ENCODE data around the gene MPHOSPH9.

The MPHOSPH9 gene, protein sequence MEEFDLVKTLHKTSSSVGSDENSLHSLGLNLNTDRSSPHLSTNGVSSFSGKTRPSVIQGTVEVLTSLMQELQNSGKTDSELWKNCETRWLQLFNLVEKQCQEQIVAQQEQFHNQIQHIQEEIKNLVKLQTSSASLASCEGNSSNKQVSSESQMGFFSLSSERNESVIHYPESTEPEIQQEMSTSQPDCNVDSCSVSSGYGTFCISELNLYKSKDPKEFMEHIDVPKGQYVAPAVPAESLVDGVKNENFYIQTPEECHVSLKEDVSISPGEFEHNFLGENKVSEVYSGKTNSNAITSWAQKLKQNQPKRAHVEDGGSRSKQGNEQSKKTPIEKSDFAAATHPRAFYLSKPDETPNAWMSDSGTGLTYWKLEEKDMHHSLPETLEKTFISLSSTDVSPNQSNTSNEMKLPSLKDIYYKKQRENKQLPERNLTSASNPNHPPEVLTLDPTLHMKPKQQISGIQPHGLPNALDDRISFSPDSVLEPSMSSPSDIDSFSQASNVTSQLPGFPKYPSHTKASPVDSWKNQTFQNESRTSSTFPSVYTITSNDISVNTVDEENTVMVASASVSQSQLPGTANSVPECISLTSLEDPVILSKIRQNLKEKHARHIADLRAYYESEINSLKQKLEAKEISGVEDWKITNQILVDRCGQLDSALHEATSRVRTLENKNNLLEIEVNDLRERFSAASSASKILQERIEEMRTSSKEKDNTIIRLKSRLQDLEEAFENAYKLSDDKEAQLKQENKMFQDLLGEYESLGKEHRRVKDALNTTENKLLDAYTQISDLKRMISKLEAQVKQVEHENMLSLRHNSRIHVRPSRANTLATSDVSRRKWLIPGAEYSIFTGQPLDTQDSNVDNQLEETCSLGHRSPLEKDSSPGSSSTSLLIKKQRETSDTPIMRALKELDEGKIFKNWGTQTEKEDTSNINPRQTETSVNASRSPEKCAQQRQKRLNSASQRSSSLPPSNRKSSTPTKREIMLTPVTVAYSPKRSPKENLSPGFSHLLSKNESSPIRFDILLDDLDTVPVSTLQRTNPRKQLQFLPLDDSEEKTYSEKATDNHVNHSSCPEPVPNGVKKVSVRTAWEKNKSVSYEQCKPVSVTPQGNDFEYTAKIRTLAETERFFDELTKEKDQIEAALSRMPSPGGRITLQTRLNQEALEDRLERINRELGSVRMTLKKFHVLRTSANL

DNA sequence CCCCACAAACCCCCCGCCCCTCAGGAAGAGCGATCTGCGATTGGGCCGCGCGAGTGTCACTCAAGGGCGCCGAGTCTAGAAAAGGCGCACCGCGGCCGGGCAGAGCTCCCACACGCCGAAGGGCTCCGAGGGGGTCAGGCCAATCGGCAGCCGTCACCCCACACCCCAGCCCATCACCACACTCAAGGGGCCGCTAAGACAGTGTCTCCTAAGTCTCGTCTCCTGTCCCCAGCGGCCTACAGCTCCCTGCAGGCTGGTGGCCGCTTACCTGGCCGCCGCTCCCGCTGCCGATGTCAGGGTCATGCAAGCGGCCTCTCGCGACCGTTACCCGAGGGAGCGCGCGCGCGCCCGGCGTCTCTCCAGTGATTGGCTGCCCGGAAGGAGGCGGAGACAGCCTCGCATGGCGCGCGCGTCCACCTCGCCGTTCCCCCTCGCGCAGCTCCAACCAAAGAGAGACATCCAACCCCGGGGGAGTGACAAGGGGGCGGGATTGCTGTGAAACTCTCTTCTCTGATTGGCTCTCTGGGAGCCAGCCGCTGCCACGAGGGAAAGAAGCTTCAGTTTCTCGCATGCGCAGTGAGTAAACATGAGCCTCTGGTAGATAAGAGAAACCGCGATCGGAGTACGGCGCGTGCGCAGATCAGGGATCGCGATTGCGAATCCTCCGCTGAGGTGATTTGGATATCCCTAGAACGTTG is at the start of gene MPHOSPH9, which contains the start of gene MTRFR:
Gene MPHOSPH9, minus strand, starts transcription at position 335 of the 698 bp plus-strand sequence. CDS start 2,777 bp downstream, outside the sequence.
Gene MTRFR, plus strand, starts transcription at position 630 of the 698 bp plus-strand sequence. CDS start 20,239 bp downstream, outside the sequence.
- DNase-seq (ENCODE audit: low spot score), result peak; percentile 100

DNA sequence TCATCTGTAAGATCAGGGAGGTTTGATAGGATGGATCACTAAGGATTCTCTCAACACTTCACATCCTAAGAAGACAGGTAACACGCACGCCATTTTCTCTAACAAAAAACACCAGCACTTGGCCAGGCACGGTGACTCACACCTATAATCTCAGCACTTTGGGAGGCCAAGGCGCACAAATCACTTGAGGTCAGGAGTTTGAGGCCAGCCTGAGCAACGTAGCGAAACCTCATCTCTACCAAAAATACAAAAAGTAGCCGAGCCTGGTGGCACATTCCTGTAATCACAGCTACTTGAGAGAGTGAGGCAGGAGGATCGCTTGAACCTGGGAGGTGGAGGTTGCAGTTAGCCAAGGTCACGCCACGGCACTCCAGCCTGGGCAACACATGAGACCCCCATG is 49.2 kb upstream of the MPHOSPH9 start:
- no peak for DNase-seq (ENCODE audit: low spot score)

DNA sequence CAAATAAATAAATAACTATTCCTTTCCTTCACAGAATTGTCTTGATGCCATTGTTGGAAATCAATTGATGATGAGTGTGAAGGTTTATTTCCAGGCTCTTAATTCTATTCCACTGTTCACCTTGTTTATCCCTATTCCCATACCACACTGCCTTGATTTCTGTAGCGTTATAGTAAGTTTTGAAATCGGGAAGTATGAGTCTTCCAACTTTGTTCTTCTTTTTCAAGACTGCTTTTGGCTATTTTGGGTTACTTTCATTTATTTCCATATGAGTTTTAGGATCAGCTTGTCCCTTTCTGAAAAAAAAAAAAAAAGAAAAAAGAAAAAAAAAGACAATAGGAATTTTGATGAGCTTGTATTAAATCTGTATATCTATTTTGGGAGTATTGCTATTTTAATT is 48.0 kb upstream of the MPHOSPH9 start:
- DNase-seq (ENCODE audit: low spot score), result no peak

DNA sequence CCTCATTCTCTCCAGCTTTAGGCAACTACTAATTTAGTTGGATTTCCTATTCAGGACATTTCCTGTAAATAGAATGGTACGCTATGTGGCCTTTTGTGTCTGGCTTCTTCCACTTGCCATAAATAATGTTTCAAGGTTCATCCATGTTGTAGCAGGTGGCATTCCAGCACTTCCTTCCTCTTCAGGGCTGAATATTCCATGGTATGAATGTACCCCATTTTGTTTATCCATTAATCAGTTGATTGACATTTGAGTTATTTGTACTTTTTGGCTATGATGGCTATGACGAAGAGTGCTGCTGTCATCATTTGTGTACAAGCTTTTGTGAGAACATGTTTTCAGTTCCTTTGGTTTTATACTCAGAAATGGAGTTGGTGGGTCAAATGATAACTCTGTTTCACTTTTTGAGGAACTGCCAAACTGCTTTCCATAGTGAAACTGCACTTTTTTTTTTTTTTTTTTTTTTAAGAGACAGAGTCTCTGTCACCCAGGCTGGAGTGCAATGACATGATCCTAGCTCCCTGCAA is 45.2 kb upstream of the MPHOSPH9 start:
- peak; percentile 63 for DNase-seq (ENCODE audit: low spot score)

DNA sequence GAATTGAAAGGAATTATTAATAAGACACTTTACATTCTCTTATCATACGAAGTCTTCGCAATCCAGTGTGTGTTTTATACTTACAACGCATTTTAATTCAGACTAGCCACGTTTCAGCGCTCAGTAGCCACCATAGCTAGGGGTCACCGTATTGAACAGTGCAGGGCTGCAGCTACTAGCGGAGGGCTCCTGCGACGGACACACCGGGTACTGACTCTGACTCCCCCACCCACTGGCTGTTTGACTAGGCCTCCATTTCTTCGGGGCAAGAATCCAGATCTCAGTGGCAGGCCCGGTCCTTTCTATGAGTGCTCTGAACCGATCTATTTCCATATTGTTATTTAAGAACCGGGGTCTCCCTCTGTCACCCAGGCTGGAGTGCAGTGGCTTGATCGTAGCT is 40.2 kb upstream of the MPHOSPH9 start:
- DNase-seq (ENCODE audit: low spot score), result no peak

DNA sequence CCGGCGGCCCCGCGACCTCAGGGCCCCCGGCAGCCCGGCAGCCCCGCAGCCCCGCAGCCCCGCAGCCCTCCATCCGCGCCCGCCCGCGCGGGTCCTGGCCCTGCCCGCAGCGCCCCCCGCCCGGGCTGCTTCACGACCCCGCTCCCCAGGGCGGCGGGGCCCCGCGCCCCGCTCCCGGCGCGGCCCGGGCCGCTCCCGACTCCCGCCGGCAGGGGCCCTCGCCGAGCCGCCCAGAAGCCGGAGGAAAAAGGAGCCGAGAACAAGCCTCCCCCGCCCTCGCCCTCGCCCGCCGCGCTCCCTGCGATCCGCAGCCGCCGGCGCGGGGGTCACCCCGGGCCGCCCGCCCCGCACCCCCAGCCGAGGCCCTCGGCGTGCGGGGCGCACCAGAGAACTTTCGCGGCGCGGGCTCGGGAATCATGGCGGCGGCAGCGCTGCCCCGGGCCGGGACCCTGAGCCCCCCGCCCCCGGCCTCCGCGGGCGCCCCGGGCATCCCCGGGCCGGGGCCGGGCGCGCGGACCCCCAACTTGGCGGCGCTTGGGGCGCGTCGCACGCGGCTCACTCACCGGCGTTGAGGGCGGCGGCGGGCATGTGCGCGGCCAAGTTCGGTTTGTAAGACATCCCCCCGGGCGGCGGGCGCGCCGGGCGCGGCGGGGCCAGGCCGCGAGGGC is 38.2 kb upstream of the MPHOSPH9 start:
- DNase-seq (ENCODE audit: low spot score), result peak; percentile 38

DNA sequence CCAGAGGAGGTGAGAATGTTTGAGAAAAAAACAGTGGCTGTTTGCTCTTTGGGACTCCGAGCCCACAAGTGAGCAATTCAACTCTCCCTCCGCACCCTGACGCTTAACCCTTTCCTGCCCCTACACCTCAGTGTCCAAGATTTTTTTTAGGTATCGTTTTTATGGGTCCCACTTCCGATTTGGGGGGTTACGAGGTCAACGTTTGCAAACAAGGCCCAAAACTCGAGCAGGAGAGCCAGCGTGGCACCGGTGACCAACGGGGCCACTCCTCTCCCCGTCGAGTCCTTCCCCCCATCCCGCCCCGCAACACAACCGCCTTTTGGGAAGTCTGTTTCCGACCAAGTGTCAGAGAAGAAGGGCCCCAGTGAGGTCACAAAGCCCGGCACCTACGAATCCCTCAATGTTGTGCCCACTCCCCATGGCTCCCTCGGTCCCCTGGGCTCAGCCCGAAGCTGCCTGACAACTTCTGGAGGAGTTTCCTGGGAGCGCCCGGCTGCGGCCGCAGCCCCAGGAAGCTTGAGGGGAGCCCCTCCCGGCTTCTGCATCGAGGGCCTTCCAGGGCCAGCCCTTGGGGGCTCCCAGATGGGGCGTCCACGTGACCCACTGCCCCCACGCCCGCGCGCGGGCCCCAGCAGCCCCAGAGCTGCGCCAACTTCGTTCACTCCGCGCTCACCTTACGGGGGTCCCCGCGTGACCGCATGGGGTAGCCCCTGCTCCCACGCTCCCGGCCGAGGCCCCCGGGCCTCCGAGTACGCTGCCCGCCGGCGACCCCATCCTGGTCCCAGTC is 37.5 kb upstream of the MPHOSPH9 start:
- peak; percentile 50 for DNase-seq (ENCODE audit: low spot score)

DNA sequence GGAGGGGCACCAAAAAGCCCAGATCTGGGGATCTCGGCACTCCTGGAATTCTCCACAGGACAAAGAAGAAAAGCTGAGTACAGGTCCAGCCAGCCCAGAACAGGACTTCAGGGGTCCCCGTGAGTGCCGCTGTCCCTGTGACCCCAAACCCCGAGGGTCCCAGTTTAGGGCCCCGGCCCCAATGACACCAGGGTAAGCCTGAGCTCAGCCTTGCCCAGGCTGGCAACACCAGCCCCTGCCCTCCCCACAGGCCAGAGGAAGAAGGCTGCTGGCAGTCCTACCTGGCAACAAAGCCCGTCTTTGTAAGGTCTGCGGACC is 36.9 kb upstream of the MPHOSPH9 start:
- DNase-seq (ENCODE audit: low spot score), result no peak

DNA sequence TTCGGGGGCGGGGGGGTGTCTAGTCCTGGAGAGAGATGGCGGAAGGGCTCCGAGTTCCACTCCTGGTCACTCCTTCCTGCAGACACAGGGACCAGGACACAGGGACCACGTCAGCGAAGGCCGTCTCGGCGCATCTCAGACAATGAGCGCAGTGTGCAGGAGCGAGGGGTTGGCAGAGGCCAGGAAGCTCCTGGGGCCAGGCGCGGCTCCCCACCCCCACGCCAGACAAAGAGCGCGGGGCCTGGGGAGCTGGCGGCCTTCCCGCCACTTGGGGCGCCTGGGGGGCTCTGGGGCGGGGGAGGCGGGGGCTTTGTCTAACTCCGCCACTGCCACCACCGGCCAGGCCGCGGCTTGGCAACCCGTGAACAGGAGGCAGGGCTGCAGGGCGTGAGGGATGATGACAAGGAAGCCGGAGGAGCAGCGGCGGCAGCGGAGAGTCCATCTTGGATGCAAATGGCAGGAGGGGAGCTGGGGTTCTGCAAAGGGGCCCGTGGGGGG is 36.5 kb upstream of the MPHOSPH9 start:
- DNase-seq (ENCODE audit: low spot score), result peak; percentile 93

DNA sequence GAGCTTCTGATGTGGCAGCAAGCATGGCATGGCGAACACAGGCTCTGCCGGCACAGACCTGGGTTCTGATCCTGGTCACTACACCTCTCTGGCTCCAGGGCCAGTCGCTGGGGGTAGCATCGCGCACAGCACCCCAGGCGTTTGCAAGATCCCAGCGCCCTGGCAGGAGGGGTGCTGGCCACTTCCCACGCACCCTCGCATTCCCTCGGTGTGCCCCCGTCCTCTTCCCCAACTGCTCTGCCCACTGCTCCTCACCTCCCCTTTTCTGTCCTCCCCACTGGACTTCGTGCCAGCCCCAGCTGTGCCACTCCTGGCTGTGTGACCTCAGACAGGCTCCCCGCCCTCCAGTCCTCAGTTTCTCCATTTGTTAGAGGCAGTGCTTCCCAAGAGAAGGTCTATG is 35.9 kb upstream of the MPHOSPH9 start:
- DNase-seq (ENCODE audit: low spot score), result no peak

DNA sequence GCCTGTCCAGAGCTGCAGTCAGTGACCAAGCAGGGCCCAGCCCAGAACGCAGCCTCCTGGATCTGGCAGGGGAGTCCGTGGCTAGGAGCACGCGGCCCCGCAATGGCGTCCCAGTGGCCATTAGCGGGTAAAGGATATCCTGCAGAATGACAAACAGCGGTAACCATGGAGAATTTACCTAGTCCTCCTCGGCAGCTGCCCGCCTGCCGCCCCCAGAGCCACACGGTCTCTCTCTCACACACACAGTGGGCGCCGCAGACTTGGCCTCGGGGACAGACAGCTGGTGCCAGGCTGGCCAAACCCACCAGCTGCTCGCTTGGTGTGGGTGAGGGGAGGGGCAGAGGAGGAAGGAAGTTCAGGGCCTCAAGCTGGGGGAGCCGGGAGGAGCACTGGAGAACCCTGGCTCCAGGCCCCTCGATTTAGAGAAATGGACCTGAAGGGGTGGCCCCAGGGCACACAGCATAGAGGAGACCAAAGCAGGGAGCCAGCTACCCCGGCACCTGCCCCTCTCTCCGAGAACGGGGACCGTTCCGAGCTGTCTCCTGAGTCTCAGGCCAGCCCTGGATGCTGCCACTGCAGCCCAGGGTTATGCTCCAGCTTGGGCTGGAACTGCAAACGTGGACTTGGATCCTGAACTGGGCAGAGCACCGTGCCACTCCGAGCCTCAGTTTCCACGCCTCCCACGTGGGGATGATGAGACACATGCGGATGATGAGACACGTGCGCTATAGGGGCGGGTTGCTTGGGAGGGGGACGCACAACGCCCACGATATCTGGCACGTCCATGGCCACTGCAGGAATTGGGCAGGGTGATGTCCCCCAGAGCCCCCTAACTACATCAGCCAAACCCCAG is 35.3 kb upstream of the MPHOSPH9 start:
- DNase-seq (ENCODE audit: low spot score), result peak; percentile 79

DNA sequence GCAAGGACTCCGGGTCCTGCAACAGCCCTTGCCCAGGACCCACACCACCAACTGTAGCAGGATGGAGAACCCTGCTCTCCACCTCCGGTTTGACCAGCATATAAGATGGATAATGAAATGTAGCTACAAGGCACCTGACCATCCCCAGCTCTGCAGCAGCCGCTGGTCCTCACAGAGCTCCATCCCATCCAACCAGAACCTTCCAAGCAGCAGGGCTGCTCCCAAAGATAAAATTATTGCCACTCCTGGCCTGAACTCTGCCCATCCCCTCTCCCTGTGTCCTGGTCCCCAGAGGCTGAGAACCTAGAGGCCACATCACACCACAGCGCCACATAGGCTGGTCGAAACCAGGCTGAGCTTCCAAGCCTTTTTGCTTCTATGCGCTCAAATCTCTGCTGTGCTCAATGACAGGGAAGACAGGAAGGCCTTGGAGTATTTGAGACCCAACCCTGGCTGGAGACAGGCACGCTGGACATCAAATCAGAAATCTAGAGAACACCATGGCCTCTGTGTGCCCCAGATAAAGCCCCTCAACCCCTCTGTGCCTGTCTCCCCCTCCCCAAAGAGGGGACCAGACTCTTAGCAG is 34.5 kb upstream of the MPHOSPH9 start:
- DNase-seq (ENCODE audit: low spot score), result peak; percentile 26

DNA sequence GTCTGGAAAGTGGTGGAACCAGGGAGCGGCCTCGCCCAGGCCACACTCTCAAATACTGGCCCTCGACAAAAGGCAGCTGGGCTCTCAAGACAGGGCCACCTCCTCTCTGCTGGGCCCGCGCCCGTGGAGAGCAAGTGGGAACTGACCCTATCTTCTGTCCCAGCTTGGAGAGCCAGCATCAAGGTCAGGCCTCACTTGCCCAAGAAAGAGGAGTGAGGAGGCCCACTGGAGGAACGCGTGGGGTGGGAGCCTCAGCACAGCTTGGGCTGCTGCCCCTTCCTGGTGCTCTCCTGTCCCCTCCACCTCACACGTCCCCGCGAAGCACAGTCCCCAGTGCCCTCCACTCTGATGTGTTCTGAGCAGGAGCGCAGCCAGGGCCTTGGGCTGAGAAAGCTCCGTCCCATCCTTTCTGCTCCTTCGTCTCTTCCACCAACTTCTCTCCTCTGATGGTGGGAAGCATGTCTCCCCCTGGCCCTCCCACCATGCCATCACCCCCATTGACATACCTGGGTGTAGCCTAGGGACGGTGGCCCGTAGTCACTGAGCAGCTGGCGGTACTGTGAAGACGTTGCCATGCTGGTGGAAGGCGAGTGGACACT is 33.8 kb upstream of the MPHOSPH9 start:
- no peak for DNase-seq (ENCODE audit: low spot score)

DNA sequence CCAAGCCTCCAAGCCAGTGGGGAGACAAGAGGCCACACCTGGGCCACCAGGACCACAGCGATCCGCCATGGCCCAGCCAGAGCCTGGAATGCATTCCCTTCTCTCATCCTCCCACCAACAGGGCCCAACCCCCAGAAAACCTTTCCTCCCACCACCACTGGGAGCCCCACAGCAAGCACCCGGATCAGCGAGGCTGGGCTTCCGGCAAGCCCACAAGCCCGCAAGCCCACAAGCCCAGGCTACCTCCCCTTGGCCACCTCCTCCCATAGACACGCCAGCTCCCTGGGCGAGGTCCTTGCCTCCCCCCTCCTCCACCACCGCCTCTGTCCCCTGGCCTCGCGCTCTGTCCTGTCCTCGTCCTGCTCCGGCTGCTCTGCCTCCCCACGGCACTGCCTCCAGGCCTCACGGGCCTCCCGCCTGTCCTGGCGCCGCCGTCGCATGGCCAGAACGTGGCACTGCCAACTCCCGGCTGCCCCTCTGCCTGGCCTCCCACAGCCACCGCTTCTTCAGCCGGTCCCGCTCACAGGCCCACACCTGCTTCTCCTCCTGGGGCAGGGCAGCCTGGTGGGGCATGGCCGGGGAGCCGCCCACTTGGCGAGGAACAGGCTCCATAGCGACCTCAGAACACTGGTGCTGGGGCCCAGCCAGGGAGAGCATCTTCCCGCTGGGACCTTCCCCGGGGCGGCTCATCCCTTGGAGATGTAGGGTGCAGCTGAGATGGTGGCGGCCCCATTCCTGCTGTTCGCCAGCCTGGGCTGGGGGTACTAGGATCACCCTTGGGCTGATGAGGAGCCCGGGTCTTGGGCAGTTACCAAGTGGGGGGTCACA is 33.1 kb upstream of the MPHOSPH9 start:
- DNase-seq (ENCODE audit: low spot score), result no peak

DNA sequence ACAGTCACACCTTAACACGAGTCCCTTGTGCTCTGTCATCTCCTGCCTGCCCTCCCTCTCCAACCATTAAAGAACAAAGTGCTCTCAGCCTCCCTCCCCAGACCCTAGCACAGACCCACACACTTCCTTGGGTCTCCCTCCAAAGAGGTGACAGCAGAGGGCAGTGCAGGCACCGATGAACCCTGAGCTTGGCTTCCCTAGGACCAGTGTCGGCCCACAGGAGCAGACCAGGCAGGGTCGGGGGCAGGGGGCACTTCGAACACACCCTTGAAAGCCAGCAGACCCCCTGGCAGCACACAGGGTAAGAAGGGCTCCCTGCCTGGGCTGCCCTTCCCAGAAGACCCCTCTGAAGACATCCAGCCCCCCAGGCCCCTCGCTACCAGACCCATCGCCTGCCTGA is 31.7 kb upstream of the MPHOSPH9 start:
- no peak for DNase-seq (ENCODE audit: low spot score)

DNA sequence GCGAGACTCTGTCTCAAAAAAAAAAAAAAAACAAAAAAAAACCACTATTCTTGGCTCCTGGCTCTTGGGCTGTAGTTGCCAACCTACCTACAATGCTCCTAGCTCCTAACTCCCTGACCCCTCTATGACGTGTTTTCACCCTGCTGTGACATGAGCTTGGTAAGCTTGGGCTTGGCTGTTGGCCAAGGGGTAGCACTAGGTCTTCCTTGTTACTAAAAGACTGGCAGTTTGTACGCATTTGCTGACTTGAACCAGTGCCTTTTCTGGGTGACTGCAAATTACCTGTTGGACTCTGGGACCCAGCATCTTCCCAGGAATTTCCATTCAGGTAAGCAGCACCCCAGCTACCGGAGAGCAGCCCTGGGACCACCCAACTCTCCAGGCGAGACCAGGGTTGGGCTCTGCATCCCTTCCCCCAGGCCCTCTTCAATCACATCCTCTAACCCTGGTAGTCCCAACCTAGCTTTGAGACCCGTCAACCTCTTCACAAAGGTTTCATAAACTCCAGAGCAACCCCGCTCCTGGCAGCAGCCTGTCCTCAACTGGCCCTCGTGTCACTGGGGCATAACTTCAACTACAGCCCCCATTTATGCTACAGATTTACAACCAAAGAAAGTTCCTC is 30.4 kb upstream of the MPHOSPH9 start:
- DNase-seq (ENCODE audit: low spot score), result no peak

DNA sequence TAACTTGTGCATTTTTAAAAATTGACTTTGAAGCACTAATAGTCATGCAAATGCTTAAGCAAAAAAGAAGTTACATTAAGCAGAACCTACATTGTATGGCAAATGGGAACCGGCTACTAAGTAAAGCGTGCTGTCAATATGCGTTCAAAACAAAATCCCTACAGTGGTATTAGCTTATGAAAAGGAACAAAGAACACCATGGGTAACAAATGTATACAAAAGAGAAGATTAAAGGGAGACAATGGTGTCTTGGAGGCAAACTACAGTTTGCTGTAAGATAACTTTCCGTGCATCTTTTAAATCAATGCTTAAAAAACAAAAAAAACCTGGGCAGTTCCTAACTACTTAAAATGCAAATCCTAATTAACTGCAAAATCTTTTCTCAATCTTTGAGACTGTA is 28.3 kb upstream of the MPHOSPH9 start:
- no peak for DNase-seq (ENCODE audit: low spot score)
